D721Med (cell line): ENCODE measurements around the gene RNF152.

ENCODE experiments used
- DNase-seq: peaks from one replicate; pipeline ENCODE4 v3.0.0; 2011; ENCODE audit warnings: low spot score; ENCODE audit not compliant: insufficient read length
- FAIRE-seq: peaks from 2 replicates; lab custom pipeline; 2011; peaks lifted over from hg19 to GRCh38; lab: Jason Lieb, UNC
- TF ChIP-seq, protein P1 (sequence below): IDR thresholded peaks from 2 replicates; pipeline ENCODE4 v1.5.1; 2012; ENCODE audit warnings: mild to moderate bottlenecking, control low read depth; ENCODE audit not compliant: insufficient read depth; ENCODE audit errors: missing control alignments

The RNF152 gene

DNA sequence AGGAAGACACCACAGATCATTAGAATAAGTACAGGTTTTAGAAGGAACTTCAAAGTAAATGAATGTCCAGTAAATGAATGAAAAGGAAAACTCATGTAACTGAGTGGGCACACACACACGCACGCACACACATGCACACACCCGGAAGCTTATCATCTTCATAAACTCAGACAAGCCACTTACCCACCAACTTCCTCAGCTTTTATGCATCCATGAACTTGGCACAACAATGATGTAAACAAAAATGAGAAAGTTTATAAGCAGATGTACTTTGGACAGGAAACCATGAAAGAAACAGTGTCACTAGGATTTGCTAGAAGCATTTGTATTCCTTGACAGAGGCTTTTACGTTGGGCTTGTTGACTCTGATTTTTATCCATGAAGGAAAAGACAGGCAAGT, 23.2 kb downstream of the RNF152 start:
- FAIRE-seq = no peak
- no peak for DNase-seq
- TF ChIP-seq, protein P1, sequence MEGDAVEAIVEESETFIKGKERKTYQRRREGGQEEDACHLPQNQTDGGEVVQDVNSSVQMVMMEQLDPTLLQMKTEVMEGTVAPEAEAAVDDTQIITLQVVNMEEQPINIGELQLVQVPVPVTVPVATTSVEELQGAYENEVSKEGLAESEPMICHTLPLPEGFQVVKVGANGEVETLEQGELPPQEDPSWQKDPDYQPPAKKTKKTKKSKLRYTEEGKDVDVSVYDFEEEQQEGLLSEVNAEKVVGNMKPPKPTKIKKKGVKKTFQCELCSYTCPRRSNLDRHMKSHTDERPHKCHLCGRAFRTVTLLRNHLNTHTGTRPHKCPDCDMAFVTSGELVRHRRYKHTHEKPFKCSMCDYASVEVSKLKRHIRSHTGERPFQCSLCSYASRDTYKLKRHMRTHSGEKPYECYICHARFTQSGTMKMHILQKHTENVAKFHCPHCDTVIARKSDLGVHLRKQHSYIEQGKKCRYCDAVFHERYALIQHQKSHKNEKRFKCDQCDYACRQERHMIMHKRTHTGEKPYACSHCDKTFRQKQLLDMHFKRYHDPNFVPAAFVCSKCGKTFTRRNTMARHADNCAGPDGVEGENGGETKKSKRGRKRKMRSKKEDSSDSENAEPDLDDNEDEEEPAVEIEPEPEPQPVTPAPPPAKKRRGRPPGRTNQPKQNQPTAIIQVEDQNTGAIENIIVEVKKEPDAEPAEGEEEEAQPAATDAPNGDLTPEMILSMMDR = no peak

DNA sequence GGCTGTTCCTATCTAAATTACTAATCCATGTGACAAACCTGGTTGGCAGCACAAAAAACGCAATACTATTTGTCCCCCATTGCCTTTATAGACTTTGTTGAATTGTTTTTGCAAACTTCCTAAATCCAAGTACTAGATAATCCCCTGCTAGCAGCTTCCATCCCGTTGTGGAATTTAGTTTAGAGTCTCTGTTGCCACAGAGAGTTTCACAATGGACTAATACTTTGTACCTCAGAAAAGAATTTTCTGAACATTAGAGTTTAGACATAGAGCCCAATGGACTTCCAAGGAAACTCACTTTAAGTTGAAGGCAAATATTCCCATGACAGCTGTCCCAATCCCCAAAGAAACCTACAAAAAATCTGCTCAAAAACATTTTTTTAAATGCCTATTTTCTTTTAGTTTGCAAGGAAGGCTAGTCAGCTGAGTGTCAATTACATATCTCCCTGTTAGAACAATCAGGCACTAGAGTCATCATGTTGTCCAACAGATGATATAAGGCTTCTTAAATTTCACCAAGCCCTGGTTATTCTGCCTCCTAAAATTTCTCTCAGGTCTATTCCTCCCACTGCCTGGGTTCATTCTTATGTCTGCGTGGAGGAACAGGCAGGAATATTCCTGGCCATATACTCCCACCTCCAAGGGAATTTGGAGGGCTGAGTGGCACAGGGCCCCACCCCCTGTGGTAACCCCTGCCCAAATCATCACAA, 27.2 kb downstream of the RNF152 start:
- peak; percentile 53 for FAIRE-seq
- TF ChIP-seq, protein P1 = no peak
- no peak for DNase-seq

DNA sequence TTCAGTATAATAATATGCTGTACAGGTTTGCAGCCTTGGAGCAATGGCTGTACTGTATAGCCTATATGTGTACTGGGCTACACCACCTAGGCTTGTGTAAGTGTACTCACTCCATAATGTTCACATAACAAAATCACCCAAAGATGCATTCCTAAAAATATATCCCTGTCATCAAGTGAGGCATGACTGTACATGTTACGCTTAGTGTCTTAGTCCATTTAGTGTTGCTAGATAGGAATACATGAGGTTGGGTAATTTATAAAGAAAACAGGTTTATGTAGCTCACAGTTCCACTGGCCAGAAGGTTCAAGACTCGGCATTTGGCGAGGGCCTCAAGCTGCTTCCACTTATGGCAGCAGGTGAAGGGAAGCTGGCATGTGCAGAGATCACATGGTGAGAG, 31.4 kb downstream of the RNF152 start:
- TF ChIP-seq, protein P1 = no peak
- DNase-seq (no peak), FAIRE-seq (peak; percentile 93)

DNA sequence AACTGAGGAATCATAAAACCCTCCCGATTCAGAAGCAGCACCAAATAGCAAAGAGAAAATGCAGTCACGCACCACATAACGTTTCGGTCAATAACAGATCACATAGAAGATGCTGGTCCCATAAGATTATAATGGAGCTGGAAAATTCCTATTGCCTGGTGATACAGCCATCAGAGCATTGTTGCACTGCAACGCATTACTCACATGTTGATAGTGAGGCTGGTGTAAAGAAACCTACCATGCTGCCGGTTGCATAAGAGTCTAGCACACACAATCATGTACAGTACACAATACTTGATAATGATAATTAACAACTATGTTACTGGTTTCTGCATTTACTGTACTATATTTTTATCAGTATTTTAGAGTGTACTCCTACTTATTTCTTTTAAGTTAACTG, 32.5 kb downstream of the RNF152 start:
- TF ChIP-seq, protein P1 = no peak
- DNase-seq (no peak), FAIRE-seq (peak; percentile 86)

DNA sequence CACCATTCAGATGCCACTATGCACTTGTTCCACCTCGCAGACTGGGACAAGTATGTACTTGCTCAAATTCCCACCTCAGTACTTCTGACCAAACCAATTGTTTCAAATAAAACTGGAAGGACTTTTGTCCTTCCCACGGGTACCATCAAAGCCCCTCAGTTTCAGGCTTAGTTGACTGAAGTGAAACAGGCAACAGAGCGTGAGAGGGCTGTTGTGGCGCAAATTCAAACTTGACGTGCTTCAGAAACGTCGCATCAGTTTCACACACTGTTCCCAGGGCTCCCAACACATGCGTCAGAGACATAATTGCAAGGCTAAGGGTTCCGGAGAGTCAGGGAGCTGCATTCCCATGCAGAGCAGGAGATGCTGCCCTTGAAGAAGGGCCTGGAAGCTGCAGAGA, 33.7 kb downstream of the RNF152 start:
- TF ChIP-seq, protein P1 = no peak
- FAIRE-seq (no peak), DNase-seq (no peak)

DNA sequence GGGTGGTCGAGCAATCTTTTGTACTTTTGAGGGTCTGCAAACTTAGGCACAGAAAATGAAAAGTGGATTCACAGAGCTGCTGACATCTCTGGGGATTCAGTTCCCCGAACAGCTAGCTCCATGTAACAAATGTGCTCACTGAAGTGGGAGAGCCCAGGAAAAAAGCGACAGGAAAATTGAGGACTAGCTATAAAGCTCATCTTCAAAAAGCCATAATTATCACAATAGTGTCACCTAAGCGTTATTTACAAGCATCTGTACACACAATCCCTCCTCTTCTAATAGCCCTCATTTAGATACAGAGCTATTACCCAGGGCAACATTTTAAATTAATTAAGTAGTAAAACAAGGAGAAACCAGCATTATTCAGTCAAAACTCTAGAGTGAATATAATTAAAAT, 36.1 kb downstream of the RNF152 start:
- DNase-seq (no peak), FAIRE-seq (no peak)
- TF ChIP-seq, protein P1 = no peak
